HG02885 (cell line): ENCODE data around the gene NDUFS3.
A peak's percentile ranks its signal among the peaks of the same experiment; 100 is the strongest.
"Not testable (repeated sequence)": the region's sequence is repeated elsewhere in the genome, so short reads cannot be mapped to it uniquely, and the experiment has no call there.

ENCODE experiments used
- ATAC-seq: cut with Tn5 transposase; IDR thresholded peaks from one replicate; pipeline ENCODE4 v1.9.1; 2021; ENCODE audit warnings: mild to moderate bottlenecking; ENCODE audit not compliant: unreplicated experiment, poor library complexity

The NDUFS3 gene

DNA sequence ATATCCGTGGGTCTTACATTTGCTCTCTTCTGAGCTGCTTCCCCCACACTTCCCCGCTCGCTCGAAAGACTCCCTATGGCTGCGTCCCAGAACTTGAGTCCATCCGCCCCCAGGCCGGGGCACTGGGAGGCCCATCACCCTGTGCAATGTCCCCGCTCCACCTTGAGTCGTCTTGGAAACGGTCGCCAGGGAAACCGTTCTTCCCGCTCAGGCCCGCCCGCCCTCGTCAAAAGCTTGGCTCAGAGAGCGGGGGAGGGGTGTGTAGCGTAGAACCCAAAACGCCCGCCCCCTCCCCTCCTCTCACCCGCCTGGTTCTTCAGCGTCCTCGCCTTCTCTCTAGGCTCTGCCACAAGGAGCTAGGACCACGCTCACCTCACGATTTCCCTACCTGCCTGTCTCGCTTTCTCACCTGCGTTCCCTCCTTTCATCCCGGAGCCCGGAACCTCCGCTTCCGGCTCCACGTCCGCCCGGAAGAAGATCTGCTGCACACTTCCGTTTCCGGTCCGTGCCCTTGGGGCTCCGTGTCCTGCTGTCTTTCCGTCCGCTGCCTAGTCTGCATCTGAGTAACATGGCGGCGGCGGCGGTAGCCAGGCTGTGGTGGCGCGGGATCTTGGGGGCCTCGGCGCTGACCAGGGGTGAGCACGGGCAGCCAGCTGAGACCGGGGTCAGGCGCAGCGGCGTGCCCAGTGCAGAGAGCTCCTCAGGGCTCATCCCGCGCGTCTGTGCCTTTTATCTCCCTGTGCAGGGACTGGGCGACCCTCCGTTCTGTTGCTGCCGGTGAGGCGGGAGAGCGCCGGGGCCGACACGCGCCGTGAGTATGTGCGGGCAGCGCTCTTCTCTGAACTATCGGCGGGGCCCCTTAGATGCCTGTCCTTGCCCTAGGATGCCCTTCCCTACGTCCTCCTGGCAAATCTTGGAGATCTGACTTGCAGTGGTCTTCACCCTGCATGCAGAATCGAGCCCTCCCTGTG, at the start of gene NDUFS3, which contains the start of gene KBTBD4:
TSS of gene NDUFS3 (plus strand) at position 551 of the 971 bp plus-strand sequence. CDS start at position 569, 18 bp downstream.
TSS of gene KBTBD4 (minus strand) at position 447 of the 971 bp plus-strand sequence. CDS start at position 428, 19 bp downstream.
- ATAC-seq = peak; percentile 94

- ATAC-seq = no peak
Observed at GRCh38 chr11:47529951-47530350, 48.9 kb upstream of the NDUFS3 start.

- ATAC-seq = not testable (repeated sequence)
Observed at GRCh38 chr11:47530721-47531120, 48.2 kb upstream of the NDUFS3 start.

- ATAC-seq = no peak
Observed at GRCh38 chr11:47531666-47532065, 47.2 kb upstream of the NDUFS3 start.

GRCh38 chr11:47532597-47533213, 46.2 kb upstream of the NDUFS3 start:
- no peak for ATAC-seq

DNA sequence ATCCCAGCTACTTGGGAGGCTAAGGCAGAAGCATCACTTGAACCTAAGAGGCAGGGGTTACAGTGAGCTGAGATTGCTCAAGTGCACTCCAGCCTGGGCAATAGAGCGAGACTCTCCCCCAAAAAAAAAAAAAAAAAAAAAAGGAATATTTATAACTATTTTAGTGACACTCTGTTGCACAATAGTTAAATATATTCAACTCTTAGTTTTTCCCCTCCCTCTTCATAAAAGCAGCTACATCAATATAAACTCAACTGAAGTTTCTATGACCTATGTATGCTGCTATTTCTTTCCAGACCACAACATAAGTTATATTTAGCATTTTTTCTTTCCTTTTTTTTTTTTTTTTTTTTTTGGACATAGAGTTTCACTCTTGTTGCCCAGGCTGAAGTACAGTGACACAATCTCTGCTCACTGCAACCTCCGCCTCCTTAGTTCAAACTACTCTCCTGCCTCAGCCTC, 45.2 kb upstream of the NDUFS3 start:
- no peak for ATAC-seq

DNA sequence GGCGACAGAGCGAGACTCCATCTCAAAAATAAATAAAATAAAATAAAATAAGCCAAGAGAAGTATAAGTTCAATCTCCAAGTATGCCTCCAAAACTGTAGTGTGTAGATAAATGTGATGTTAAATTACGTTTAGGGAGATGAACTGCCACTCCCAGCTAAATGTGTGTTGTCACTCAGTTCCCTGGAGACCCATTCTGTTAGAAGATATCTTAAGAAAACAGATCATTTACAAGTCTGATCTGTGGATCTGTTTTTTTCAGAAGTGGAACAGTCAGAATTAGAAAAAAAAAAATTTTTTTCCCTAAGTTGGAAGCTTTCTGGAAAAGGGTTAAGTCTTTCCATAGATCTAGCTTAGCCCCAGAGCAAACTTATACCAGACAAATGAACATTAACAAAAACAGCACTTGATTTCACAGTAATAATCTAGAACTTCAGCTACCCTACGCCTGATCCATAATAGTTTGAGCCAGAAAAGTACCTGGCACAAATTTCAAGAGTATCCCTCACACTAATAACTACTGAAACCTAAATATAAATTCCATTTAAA, 44.1 kb upstream of the NDUFS3 start:
- ATAC-seq = no peak

DNA sequence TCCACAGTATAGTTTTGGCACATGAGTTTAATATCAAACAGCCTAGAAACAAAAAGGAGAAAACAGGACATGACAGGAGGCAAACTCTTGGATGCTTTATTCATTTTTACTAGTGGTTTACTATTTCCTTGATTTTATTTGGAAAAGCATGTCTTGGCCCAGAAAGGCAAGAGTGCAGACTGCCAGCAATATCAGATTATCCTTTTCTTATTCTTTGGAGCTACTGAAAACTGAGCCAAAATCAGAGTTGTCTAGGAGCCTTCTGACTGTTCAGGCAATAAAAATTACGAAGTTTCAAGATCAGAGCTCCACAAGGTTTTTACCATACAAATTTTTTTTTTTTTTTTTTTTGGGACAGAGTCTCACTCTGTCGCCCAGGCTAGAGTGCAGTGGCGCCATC, 42.0 kb upstream of the NDUFS3 start:
- ATAC-seq = no peak

- no peak for ATAC-seq
Observed at GRCh38 chr11:47538741-47539565, 39.9 kb upstream of the NDUFS3 start.

GRCh38 chr11:47539681-47540039, 39.2 kb upstream of the NDUFS3 start:
- ATAC-seq = no peak

DNA sequence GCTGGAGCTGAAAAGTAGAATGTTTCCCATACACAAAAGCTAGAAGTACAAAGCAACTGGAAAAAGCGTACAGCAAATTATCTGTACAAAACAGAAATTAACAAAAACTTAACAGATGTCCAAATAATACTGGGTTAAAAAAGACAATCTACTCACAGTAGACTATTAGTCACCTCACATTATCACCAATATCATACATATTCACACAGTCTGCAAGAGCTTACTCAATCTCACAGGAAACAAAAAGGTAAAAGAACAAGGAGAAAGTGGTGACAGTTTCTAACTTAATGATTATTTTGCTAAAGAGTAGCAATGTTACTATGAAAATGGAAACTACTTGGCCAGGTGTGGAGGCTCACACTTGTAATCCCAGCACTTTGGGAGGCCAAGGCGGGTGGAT, 37.8 kb upstream of the NDUFS3 start:
- no peak for ATAC-seq

DNA sequence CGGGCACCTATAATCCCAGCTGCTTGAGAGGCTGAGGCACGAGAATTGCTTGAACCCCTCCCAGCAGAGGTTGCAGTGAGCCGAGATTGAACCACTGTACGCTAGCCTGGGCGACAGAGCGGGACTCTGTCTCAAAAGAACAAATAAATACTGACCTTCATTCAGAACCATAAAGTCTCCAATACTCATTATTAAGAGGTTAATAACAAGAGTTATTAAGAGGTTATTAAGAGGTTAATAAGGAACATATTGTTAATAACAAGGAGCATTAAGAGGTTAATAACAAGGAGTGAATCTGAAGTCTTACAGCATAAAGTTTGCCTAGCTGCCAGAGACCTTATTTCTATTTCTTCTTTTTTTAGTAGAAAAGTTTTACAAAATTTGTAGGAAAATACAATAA, 33.6 kb upstream of the NDUFS3 start:
- ATAC-seq = no peak

- ATAC-seq = not testable (repeated sequence)
Observed at GRCh38 chr11:47546274-47546673, 32.6 kb upstream of the NDUFS3 start.

- ATAC-seq = no peak
Observed at GRCh38 chr11:47550288-47551047, 28.4 kb upstream of the NDUFS3 start.

DNA sequence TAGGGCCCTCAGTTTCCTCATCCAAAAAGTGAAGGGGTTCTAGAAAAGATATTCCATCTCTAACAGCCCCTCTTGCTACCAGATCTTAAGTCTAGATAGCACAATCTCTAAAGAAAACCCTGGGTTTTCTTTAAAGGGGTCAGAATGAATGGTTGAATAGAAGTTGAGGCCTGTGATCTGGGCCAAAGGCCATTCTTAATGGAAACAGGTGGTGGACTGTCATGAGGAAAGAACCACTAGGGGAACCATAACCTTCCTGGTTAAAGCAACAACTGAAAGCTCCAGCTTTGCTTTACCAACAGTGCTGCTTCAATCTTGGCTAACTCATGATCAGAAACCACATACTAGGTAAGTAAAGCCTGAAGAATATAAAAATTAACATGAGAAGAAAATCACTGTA, 27.8 kb upstream of the NDUFS3 start:
- no peak for ATAC-seq

GRCh38 chr11:47552056-47552565, 26.8 kb upstream of the NDUFS3 start:
- peak; percentile 9 for ATAC-seq

GRCh38 chr11:47552566-47553405, 26.1 kb upstream of the NDUFS3 start, which contains the start of gene CELF1:
CELF1 (minus strand) TSS chr11:47553132; CDS start chr11:47499523, 53,609 bp downstream.
- ATAC-seq = peak; percentile 92

DNA sequence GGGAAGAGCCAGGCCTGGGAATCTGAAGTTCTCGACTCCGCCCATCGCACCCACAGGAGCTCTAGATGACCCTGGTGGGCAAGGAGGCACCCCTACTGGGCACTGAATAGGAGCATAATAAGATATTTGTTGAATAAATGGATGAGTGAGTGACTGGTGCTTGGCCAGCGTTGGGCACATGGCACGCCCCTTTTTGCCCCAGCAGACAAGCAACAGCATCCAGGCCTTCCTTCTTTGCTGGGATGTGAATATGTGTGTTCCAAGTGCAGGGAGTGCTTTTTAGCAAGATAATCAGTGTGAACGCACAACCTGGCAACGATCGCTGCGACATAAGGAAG, 25.5 kb upstream of the NDUFS3 start:
- peak; percentile 30 for ATAC-seq
